ENCODE results near the gene MAP3K10.

MAP3K10 gene

DNA sequence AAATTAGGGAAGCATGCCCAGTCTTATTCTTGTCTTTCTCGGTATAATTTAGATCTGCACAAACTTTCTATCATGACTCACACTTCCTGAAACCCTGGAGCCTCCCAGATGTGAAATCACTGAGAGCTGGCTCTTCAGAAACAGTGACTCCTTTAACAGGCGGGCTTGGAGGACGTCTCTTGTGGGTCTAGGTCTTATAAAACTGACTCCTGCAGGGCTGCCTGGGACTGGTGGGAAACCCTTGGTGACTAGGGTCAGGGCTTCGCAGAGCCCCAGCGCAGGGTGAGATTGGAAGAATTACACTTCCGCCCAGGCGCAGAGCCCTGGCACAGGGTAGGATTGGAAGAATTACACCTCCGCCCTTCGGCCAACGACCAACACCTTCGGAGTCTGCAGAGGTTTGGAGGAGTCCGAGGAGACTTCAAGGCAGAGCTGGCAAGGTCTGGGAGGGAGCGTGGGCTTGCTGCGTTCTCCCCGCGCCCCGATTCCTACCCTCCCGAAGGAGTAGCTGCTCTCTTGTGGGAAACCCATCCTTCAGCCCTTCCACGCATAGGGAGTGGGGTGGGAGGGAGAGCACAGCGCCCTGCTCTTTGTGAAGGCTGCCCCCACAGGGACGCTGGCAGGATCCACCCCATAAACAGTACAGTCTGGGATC lies 43.4 kb upstream of the MAP3K10 start:
- Histone ChIP-seq H3K36me3 (ENCODE audit: control insufficient read depth in 2 of 2, insufficient read depth in 1 of 2, low read length in 2 of 2) (no peaks in the 10 kb centered on the region; a peak in 1 of 3 replicates), H3K9me3 (ENCODE audit: control insufficient read depth, insufficient read depth, low read depth, low read length) (no peaks in the 10 kb centered on the region; the same call in 1 of the 2 replicates), H3K4me1 (ENCODE audit: control insufficient read depth, insufficient read depth, low read length) (no peaks in the 10 kb centered on the region; the same call in 1 of the 2 replicates), H3K4me3 (ENCODE audit: low read depth, low read length) (no peak overlapping the region), H3K27ac (ENCODE audit: extremely low read depth, low read depth, low read length) (no peak overlapping the region)
- ChIA-PET POLR2A (interaction anchor here (0.6 kb wide), 1 partner anchor 45 kb away, joined by 3 read pairs; no protein-coding TSS in a partner anchor), CTCF (interaction anchor here (0.6 to 1.3 kb wide), 8 partner anchors 9 to 503 kb away, joined by 3 to 8 read pairs (median 4); no protein-coding TSS in a partner anchor)
- TF ChIP-seq ZNF394 (tag by site-specific recombination; IDR thresholded peaks at IDR 0.05; ENCODE audit: borderline replicate concordance) (no peak), MZF1 (tag by site-specific recombination; IDR thresholded peaks at IDR 0.05; ENCODE audit: borderline replicate concordance) (no peak), EGR2 (tag by site-specific recombination; IDR thresholded peaks at IDR 0.05; ENCODE audit: low read depth) (peak; percentile 64; the same call in 1 of the 2 replicates), ZIC2 (tag by site-specific recombination; IDR thresholded peaks at IDR 0.05) (peak; percentile 23; the same call in 1 of the 2 replicates), TRIM28 (IDR thresholded peaks at IDR 0.05; ENCODE audit: borderline replicate concordance, low read length) (no peak), ZNF518A (tag by site-specific recombination; conservative IDR thresholded peaks at IDR 0.05; ENCODE audit: low read depth) (no peak), PRDM1 (tag by site-specific recombination; IDR thresholded peaks at IDR 0.05) (peak; percentile 38; the same call in 1 of the 2 replicates), ZNF148 (tag by site-specific recombination; IDR thresholded peaks at IDR 0.05; ENCODE audit: borderline replicate concordance) (no peak), ZNF184 (tag by site-specific recombination; IDR thresholded peaks at IDR 0.05) (no peak), ZNF660 (tag by site-specific recombination; IDR thresholded peaks at IDR 0.05) (peak; percentile 77; the same call in 1 of the 2 replicates), ZNF629 (tag by site-specific recombination; IDR thresholded peaks at IDR 0.05) (no peak), ZBTB17 (tag by site-specific recombination; IDR thresholded peaks at IDR 0.05) (0 out of 2 replicates have a peak, but pooled peaks have one; percentile 14), BCL11B (tag by site-specific recombination; IDR thresholded peaks at IDR 0.05; ENCODE audit: low read depth) (no peak), ZFHX2 (tag by site-specific recombination; conservative IDR thresholded peaks at IDR 0.05) (peak; percentile 65), ZNF391 (tag by site-specific recombination; IDR thresholded peaks at IDR 0.05; ENCODE audit: borderline replicate concordance, low read depth) (no peak), OVOL3 (tag by site-specific recombination; IDR thresholded peaks at IDR 0.05) (no peak), HOXC10 (CRISPR knock-in tag; IDR thresholded peaks at IDR 0.05) (no peak), TCF7L2 (IDR thresholded peaks at IDR 0.05; ENCODE audit: borderline replicate concordance, low read depth, low read length) (no peak), ZNF600 (tag by site-specific recombination; IDR thresholded peaks at IDR 0.05) (no peak), ZNF335 (tag by site-specific recombination; conservative IDR thresholded peaks at IDR 0.05) (peak; percentile 51), ZNF791 (tag by site-specific recombination; IDR thresholded peaks at IDR 0.05) (no peak), GLI2 (tag by site-specific recombination; IDR thresholded peaks at IDR 0.05; ENCODE audit: borderline replicate concordance, low read depth) (no peak), ZNF274 (IDR thresholded peaks at IDR 0.05; ENCODE audit: low read length) (no peak), ZNF274 (tag by site-specific recombination; IDR thresholded peaks at IDR 0.05; ENCODE audit: borderline replicate concordance) (no peak), ZNF548 (tag by site-specific recombination; IDR thresholded peaks at IDR 0.05) (no peak), ZNF24 (tag by site-specific recombination; IDR thresholded peaks at IDR 0.05) (no peak)
- TF ChIP-seq, protein P1, sequence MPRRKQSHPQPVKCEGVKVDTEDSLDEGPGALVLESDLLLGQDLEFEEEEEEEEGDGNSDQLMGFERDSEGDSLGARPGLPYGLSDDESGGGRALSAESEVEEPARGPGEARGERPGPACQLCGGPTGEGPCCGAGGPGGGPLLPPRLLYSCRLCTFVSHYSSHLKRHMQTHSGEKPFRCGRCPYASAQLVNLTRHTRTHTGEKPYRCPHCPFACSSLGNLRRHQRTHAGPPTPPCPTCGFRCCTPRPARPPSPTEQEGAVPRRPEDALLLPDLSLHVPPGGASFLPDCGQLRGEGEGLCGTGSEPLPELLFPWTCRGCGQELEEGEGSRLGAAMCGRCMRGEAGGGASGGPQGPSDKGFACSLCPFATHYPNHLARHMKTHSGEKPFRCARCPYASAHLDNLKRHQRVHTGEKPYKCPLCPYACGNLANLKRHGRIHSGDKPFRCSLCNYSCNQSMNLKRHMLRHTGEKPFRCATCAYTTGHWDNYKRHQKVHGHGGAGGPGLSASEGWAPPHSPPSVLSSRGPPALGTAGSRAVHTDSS (tag by site-specific recombination; IDR thresholded peaks at IDR 0.05) = no peak
- TF ChIP-seq, protein P2, sequence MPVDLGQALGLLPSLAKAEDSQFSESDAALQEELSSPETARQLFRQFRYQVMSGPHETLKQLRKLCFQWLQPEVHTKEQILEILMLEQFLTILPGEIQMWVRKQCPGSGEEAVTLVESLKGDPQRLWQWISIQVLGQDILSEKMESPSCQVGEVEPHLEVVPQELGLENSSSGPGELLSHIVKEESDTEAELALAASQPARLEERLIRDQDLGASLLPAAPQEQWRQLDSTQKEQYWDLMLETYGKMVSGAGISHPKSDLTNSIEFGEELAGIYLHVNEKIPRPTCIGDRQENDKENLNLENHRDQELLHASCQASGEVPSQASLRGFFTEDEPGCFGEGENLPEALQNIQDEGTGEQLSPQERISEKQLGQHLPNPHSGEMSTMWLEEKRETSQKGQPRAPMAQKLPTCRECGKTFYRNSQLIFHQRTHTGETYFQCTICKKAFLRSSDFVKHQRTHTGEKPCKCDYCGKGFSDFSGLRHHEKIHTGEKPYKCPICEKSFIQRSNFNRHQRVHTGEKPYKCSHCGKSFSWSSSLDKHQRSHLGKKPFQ (tag by site-specific recombination; IDR thresholded peaks at IDR 0.05) = no peak
